ENCODE results near the gene CMC4. TPM values are rescaled to one million over a fixed set of nuclear protein-coding genes. Genes with fewer than 3 reads are reported as not detected.

The CMC4 gene
- total RNA-seq, 2 experiments from 2014 or later, result 14.3 to 30.6 TPM

DNA sequence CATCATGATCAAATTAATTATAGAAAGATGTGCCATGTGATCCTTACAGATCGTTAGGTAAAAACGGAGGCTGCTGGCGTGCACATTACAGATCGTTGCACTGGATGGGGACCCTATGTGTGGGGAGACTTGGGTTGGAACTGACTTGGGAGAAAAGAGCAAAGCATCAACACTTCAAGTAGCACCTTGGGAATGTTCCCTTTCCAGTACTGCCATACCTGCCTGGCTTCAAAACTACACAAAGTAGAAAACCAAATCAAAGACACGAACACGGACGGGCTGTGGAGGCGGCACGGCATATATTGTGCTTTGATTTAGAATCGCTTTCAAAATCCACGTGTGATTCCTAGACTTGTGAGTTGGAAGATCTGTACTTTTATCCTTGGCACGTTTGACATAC is 898 bp downstream of the CMC4 start:
- Histone ChIP-seq H2AFZ (ENCODE audit: low read length) (peak overlapping the region; percentile 91; the same call in 1 of the 2 replicates), H3K36me3 (ENCODE audit: insufficient read depth, low read length) (peaks cover 23% of the 10 kb centered on the region), H3K79me2 (ENCODE audit: insufficient read depth, low read depth, low read length) (peaks cover 58% of the 10 kb centered on the region), H3K4me3 (ENCODE audit: low read depth, low read length, poor library complexity, severe bottlenecking) (peak overlapping the region; percentile 94), H3K9me2 (ENCODE audit: insufficient read depth, low read length) (no peaks in the 10 kb centered on the region), H3K9me3 (ENCODE audit: low read length) (no peaks in the 10 kb centered on the region), H3K27ac (ENCODE audit: low read depth, low read length, poor library complexity, severe bottlenecking) (peak overlapping the region; percentile 81), H4K20me1 (ENCODE audit: insufficient read depth, low read length) (no peaks in the 10 kb centered on the region), H3K4me2 (ENCODE audit: low read length) (peak overlapping the region; percentile 90), H3K4me1 (ENCODE audit: insufficient read depth, low read length, poor library complexity, severe bottlenecking) (peaks cover 33% of the 10 kb centered on the region)
- no peak for TF ChIP-seq EZH2phosphoT487 (IDR thresholded peaks at IDR 0.05; ENCODE audit: borderline replicate concordance, low read depth, low read length)
- TF ChIP-seq, protein P1, sequence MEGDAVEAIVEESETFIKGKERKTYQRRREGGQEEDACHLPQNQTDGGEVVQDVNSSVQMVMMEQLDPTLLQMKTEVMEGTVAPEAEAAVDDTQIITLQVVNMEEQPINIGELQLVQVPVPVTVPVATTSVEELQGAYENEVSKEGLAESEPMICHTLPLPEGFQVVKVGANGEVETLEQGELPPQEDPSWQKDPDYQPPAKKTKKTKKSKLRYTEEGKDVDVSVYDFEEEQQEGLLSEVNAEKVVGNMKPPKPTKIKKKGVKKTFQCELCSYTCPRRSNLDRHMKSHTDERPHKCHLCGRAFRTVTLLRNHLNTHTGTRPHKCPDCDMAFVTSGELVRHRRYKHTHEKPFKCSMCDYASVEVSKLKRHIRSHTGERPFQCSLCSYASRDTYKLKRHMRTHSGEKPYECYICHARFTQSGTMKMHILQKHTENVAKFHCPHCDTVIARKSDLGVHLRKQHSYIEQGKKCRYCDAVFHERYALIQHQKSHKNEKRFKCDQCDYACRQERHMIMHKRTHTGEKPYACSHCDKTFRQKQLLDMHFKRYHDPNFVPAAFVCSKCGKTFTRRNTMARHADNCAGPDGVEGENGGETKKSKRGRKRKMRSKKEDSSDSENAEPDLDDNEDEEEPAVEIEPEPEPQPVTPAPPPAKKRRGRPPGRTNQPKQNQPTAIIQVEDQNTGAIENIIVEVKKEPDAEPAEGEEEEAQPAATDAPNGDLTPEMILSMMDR (conservative IDR thresholded peaks at IDR 0.05; ENCODE audit: low read length), result no peak
- BruUV-seq (replicated peaks), result TSS peak; percentile 74
- DNase-seq (ENCODE audit: low spot score), result peak; percentile 8
- intact Hi-C loops (cut with micrococcal nuclease; ENCODE audit: unreplicated experiment), result no loop called here
- ChIA-PET CTCF (ENCODE audit: unreplicated experiment) (interaction anchor here (1.0 kb wide), 1 partner anchor 17 kb away, joined by 3 read pairs; no protein-coding TSS in a partner anchor), POLR2A (interaction anchor here (0.7 to 1.1 kb wide), 3 partner anchors 8 to 47 kb away, joined by 3 to 4 read pairs (median 3); partner anchors contain the start of genes F8 and FUNDC2)

DNA sequence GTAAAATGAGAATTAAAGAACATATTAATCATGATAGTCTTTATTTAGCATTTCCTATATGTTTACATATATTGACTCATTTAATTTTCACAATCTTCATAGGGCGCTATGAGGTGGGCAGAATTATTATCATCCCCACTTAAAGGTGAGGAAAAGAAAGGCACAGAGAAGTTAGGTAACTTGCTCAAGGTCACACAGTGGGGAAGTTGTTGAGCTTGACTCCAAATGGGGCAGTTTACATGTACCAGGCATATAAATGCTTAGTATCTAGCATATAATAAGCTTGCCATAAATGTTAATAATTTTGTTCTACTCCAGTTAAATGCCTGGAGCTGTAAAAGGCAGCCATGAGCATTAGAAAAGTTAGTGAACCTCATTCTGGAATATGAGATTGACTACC is 1.5 kb downstream of the CMC4 start:
- Histone ChIP-seq H3K79me2 (ENCODE audit: insufficient read depth, low read depth, low read length) (peaks cover 54% of the 10 kb centered on the region), H2AFZ (ENCODE audit: low read length) (peak overlapping the region; percentile 91; the same call in 1 of the 2 replicates), H3K4me3 (ENCODE audit: low read depth, low read length, poor library complexity, severe bottlenecking) (peak overlapping the region; percentile 94), H3K4me2 (ENCODE audit: low read length) (peak overlapping the region; percentile 90), H4K20me1 (ENCODE audit: insufficient read depth, low read length) (no peaks in the 10 kb centered on the region), H3K9me3 (ENCODE audit: low read length) (no peaks in the 10 kb centered on the region), H3K4me1 (ENCODE audit: insufficient read depth, low read length, poor library complexity, severe bottlenecking) (peaks cover 33% of the 10 kb centered on the region), H3K9me2 (ENCODE audit: insufficient read depth, low read length) (no peaks in the 10 kb centered on the region), H3K27ac (ENCODE audit: low read depth, low read length, poor library complexity, severe bottlenecking) (no peak overlapping the region), H3K36me3 (ENCODE audit: insufficient read depth, low read length) (peaks cover 17% of the 10 kb centered on the region)
- CTCF ChIA-PET (ENCODE audit: unreplicated experiment), result no interaction called here
- DNase-seq (ENCODE audit: low spot score), result no peak
- BruUV-seq (replicated peaks), result no TSS peak
- POLR2A ChIA-PET, result interaction anchor here (0.7 kb wide), 1 partner anchor 47 kb away, joined by 3 read pairs; the partner anchor contains the start of gene F8
- TF ChIP-seq, protein P1 (conservative IDR thresholded peaks at IDR 0.05; ENCODE audit: low read length), result no peak
- intact Hi-C loops (cut with micrococcal nuclease; ENCODE audit: unreplicated experiment), result no loop called here

DNA sequence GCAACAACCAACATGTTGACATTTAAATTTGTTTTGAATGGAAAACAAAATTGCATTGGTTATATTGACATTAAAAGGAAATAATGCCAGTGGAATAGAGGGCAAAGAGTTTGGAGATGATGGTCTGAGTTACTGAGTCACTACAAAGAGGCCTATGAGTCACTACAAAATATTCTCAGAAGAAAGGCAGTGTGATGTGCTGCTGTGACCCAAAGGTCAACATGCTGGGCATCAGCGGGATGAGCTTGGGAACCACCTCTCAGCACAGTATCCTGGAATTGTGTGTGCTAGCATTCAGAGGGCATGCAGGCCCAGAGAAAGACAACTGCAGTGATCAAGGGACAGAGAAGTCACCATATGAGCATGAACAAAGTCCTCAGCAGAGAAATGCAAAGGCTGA is 2.8 kb downstream of the CMC4 start:
- no peaks in the 10 kb centered on the region for H4K20me1 ChIP-seq (ENCODE audit: insufficient read depth, low read length)
- peak overlapping the region; percentile 94 for H3K4me3 ChIP-seq (ENCODE audit: low read depth, low read length, poor library complexity, severe bottlenecking)
- peaks cover 23% of the 10 kb centered on the region for H3K4me1 ChIP-seq (ENCODE audit: insufficient read depth, low read length, poor library complexity, severe bottlenecking)
- TF ChIP-seq, protein P1 (conservative IDR thresholded peaks at IDR 0.05; ENCODE audit: low read length), result no peak
- no peak for DNase-seq (ENCODE audit: low spot score)
- H3K9me3 ChIP-seq (ENCODE audit: low read length), result no peaks in the 10 kb centered on the region
- peaks cover 42% of the 10 kb centered on the region for H3K79me2 ChIP-seq (ENCODE audit: insufficient read depth, low read depth, low read length)
- no peaks in the 10 kb centered on the region for H3K9me2 ChIP-seq (ENCODE audit: insufficient read depth, low read length)
- intact Hi-C loops (cut with micrococcal nuclease; ENCODE audit: unreplicated experiment), result no loop called here
- peaks cover 10% of the 10 kb centered on the region; the same call in 1 of the 2 replicates for H3K36me3 ChIP-seq (ENCODE audit: insufficient read depth, low read length)
- H3K4me2 ChIP-seq (ENCODE audit: low read length), result peak overlapping the region; percentile 90
- POLR2A ChIA-PET, result no interaction called here
- CTCF ChIA-PET (ENCODE audit: unreplicated experiment), result no interaction called here
- no TSS peak for BruUV-seq (replicated peaks)
- no peak overlapping the region for H2AFZ ChIP-seq (ENCODE audit: low read length)
- no peak overlapping the region for H3K27ac ChIP-seq (ENCODE audit: low read depth, low read length, poor library complexity, severe bottlenecking)

Measured in OCI-LY7 (cell line).